DMS 273 (cell line): ENCODE data around the gene ADAMTS19.
"Not testable (repeated sequence)": the region's sequence is repeated elsewhere in the genome, so short reads cannot be mapped to it uniquely, and the experiment has no call there.

Experiments
- DNase-seq: peaks from one replicate; lab custom pipeline; 2025; ENCODE audit not compliant: unreplicated experiment; lab: John Stamatoyannopoulos, UW

ADAMTS19 gene

GRCh38 chr5:129459777-129460671 lies at the start of gene ADAMTS19:
TSS of gene ADAMTS19 (plus strand) at chr5:129460298. CDS start at chr5:129460392, 94 bp downstream.
- peak; percentile 66 for DNase-seq

GRCh38 chr5:129410488-129410887 lies 49.6 kb upstream of the ADAMTS19 start:
- DNase-seq = no peak

- DNase-seq = no peak
These were observed 47.4 kb upstream of the ADAMTS19 start for GRCh38 chr5:129412721-129413120.

GRCh38 chr5:129413570-129413969 lies 46.5 kb upstream of the ADAMTS19 start:
- DNase-seq = no peak

- DNase-seq = no peak
These were observed 40.8 kb upstream of the ADAMTS19 start for GRCh38 chr5:129419292-129419691.

GRCh38 chr5:129425031-129425430 lies 35.1 kb upstream of the ADAMTS19 start:
- no peak for DNase-seq

- DNase-seq = no peak
These were observed 34.0 kb upstream of the ADAMTS19 start for GRCh38 chr5:129426071-129426470.

- not testable (repeated sequence) for DNase-seq
These were observed 31.5 kb upstream of the ADAMTS19 start for GRCh38 chr5:129428636-129429035.

GRCh38 chr5:129431406-129431805 lies 28.7 kb upstream of the ADAMTS19 start:
- no peak for DNase-seq

- no peak for DNase-seq
These were observed 21.8 kb upstream of the ADAMTS19 start for GRCh38 chr5:129438322-129438721.

GRCh38 chr5:129440424-129440823 lies 19.7 kb upstream of the ADAMTS19 start:
- no peak for DNase-seq

GRCh38 chr5:129441096-129441495 lies 19.0 kb upstream of the ADAMTS19 start:
- no peak for DNase-seq

- DNase-seq = no peak
These were observed 14.7 kb upstream of the ADAMTS19 start for GRCh38 chr5:129445379-129445778.

GRCh38 chr5:129447968-129448367 lies 12.1 kb upstream of the ADAMTS19 start:
- DNase-seq = no peak

GRCh38 chr5:129448654-129449053 lies 11.4 kb upstream of the ADAMTS19 start:
- no peak for DNase-seq

GRCh38 chr5:129454461-129454860 lies 5.6 kb upstream of the ADAMTS19 start:
- no peak for DNase-seq

GRCh38 chr5:129459450-129459776 lies 685 bp upstream of the ADAMTS19 start:
- no peak for DNase-seq

GRCh38 chr5:129460672-129460935 lies 506 bp downstream of the ADAMTS19 start:
- peak; percentile 34 for DNase-seq

GRCh38 chr5:129460936-129461710 lies 1.0 kb downstream of the ADAMTS19 start:
- DNase-seq = peak; percentile 64

- no peak for DNase-seq
These were observed 1.7 kb downstream of the ADAMTS19 start for GRCh38 chr5:129461711-129462332.

- DNase-seq = no peak
These were observed 5.8 kb downstream of the ADAMTS19 start for GRCh38 chr5:129465776-129466344.

GRCh38 chr5:129474544-129474943 lies 14.4 kb downstream of the ADAMTS19 start:
- no peak for DNase-seq
